ENCODE measurements around the gene RRAGC.

Gene RRAGC, protein sequence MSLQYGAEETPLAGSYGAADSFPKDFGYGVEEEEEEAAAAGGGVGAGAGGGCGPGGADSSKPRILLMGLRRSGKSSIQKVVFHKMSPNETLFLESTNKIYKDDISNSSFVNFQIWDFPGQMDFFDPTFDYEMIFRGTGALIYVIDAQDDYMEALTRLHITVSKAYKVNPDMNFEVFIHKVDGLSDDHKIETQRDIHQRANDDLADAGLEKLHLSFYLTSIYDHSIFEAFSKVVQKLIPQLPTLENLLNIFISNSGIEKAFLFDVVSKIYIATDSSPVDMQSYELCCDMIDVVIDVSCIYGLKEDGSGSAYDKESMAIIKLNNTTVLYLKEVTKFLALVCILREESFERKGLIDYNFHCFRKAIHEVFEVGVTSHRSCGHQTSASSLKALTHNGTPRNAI

DNA sequence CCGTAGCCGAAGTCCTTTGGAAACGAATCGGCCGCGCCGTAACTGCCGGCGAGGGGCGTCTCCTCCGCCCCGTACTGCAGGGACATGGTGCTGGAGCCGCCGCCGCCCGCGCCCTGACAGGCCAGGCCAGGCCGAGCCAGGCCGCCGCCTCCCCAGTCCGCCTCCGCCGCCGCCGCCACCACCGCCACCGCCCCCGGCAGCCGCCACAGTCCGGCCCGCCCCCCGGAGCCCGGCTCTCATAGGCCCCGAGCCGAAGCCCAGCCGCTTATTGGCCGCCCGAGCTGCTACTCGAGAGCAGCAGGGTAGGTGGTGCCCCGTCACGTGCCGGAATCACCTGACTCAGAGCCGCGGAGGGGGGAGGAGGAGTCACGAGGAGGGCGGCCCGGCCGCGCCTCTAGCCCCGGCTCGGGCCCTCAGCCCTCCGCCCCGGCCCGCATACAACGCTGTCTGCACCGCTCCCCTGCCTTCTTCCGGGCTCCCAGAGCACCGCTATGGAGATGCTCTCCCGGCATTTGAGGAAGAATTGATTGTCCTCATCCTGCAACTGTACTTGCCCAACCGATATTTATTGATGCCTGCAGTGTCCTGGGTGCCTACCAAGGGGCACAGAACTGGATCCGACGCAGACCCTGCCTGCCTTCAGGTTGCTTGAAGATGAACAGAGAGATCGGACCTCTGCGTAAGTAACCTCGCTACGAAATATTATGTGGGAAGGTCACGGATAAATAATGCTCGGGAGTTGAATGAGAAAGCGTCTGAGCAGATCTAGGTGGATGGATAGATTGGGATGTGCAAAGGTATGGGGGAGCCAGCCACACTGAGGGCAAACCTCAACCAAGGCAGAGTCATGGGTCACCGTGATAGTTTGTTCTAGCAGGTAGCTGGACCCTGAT lies at the start of gene RRAGC:
Gene RRAGC, minus strand, starts transcription at position 212 of the 893 bp plus-strand sequence. Its CDS starts 126 bp downstream, at position 86.
- H3K4me1 Mint-ChIP-seq (ENCODE audit: low read depth): peaks cover 57% of the 10 kb centered on the region
- peaks cover 61% of the 10 kb centered on the region for H3K36me3 Mint-ChIP-seq (ENCODE audit: low read depth)

DNA sequence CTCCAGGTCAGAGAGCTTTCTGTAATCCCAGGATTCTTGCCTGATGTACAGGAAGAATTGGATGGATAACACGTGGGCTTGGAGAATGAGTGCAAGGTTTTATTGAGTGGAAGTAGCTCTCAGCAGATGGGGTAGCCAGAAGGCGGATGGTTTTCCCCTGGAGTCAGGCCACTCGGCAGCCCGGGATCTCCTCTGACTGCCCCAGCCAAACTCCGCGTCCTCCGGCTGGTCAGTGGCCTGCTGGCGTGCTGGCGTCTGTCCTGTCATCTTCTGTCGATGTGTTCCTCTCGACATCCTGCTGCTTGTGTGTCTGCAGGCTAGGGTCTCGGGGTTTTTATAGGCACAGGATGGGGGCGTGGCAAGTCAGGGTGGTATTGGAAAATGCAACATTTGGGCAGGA lies 49.2 kb upstream of the RRAGC start:
- H3K36me3 Mint-ChIP-seq (ENCODE audit: low read depth): peaks cover 9% of the 10 kb centered on the region
- H3K4me1 Mint-ChIP-seq (ENCODE audit: low read depth): no peaks in the 10 kb centered on the region
- H3K27me3 Mint-ChIP-seq: no peaks in the 10 kb centered on the region
- H3K27ac Mint-ChIP-seq: no peak overlapping the region
- no peak overlapping the region for H3K4me3 Mint-ChIP-seq
- peaks cover 12% of the 10 kb centered on the region for H3K9me3 Mint-ChIP-seq
- intact Hi-C loops (cut with micrococcal nuclease): no loop called here

More for the DNA sequence above, at the start of gene RRAGC:
- intact Hi-C loops (cut with micrococcal nuclease): loop anchor here (1.0 to 5.0 kb wide), 2 partner anchors 13 to 132 kb away; partner anchors contain the start of genes AKIRIN1 and MYCBP
- H3K27ac Mint-ChIP-seq: peak within 1 kb of the TSS; percentile 87
- H3K4me3 Mint-ChIP-seq: peak within 1 kb of the TSS; percentile 94
- no peaks in the 10 kb centered on the region for H3K27me3 Mint-ChIP-seq
- no peaks in the 10 kb centered on the region for H3K9me3 Mint-ChIP-seq

- Mint-ChIP-seq H3K27me3 (no peaks in the 10 kb centered on the region), H3K36me3 (ENCODE audit: low read depth) (peaks cover 4% of the 10 kb centered on the region), H3K4me3 (no peak overlapping the region), H3K27ac (no peak overlapping the region), H3K9me3 (peaks cover 12% of the 10 kb centered on the region), H3K4me1 (ENCODE audit: low read depth) (no peaks in the 10 kb centered on the region)
- intact Hi-C loops (cut with micrococcal nuclease): no loop called here
Observed at GRCh38 chr1:38905985-38906384, 46.4 kb upstream of the RRAGC start.

DNA sequence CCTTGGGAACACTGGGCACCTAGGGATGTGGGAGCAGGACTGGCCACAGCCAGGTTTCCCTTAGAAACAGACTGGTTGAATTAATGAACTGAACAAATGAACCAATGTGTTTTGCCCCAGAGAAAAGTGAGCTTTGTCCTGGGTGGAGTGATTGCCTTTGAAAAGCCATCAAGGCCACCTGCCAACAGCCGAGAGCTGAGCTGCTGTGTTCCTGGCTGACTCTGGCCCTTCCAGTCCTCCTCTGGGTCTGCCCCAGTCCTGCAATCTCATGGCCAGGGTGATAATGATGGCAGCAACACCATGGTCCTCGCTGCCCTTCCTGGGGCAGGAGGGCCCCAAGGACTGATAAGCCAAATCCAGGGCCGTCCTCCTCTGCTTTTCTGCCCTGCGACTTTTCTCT lies 40.0 kb upstream of the RRAGC start:
- Mint-ChIP-seq H3K9me3 (no peaks in the 10 kb centered on the region), H3K27me3 (no peaks in the 10 kb centered on the region), H3K4me3 (no peak overlapping the region), H3K36me3 (ENCODE audit: low read depth) (no peaks in the 10 kb centered on the region), H3K4me1 (ENCODE audit: low read depth) (no peaks in the 10 kb centered on the region), H3K27ac (no peak overlapping the region)
- intact Hi-C loops (cut with micrococcal nuclease): no loop called here

- Mint-ChIP-seq H3K4me1 (ENCODE audit: low read depth) (no peaks in the 10 kb centered on the region), H3K9me3 (no peaks in the 10 kb centered on the region), H3K36me3 (ENCODE audit: low read depth) (no peaks in the 10 kb centered on the region), H3K27me3 (no peaks in the 10 kb centered on the region), H3K4me3 (no peak overlapping the region), H3K27ac (no peak overlapping the region)
- intact Hi-C loops (cut with micrococcal nuclease): no loop called here
Observed at GRCh38 chr1:38898653-38899230, 39.2 kb upstream of the RRAGC start.

DNA sequence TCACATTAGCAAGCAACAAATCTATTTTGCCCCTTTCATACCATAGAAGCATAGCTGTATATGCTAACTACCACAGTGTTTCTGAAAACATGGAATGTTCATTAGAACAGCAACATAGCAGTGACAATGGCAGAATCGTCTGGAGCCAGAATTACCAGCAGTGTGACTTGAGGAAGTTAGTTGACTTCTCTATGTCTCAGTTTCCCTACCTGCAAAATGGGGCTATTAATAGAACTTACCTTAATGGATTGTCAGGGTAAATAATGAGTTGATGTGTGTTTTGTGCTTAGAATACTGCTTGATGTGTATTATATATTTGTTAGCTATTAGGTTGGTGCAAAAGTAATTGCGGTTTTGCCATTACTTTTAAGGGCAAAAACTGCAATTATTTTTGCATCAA lies 36.6 kb upstream of the RRAGC start:
- Mint-ChIP-seq H3K36me3 (ENCODE audit: low read depth) (no peaks in the 10 kb centered on the region), H3K27me3 (no peaks in the 10 kb centered on the region), H3K9me3 (no peaks in the 10 kb centered on the region), H3K4me3 (no peak overlapping the region), H3K4me1 (ENCODE audit: low read depth) (no peaks in the 10 kb centered on the region), H3K27ac (no peak overlapping the region)
- intact Hi-C loops (cut with micrococcal nuclease): no loop called here

DNA sequence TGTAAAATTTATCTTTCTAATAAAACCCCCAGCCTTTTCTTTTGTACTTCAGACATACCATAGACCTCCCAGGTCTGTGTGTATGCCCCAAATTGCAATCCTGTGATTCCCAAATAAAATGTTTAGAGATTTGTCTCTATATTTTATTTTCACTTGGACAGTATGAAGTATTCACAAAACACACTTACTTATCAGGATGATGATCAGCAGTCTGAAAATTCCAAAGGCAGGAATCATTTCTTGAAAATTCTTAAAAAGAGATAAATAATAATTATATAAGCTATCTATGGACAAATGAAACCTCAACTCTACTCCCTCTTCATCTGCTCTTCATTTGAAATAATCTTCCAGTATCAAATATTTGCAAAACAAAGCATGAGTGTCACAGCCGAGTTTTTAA lies 33.4 kb upstream of the RRAGC start:
- no peaks in the 10 kb centered on the region for H3K27me3 Mint-ChIP-seq
- H3K4me3 Mint-ChIP-seq: no peak overlapping the region
- H3K4me1 Mint-ChIP-seq (ENCODE audit: low read depth): no peaks in the 10 kb centered on the region
- H3K27ac Mint-ChIP-seq: no peak overlapping the region
- H3K9me3 Mint-ChIP-seq: no peaks in the 10 kb centered on the region
- peaks cover 7% of the 10 kb centered on the region for H3K36me3 Mint-ChIP-seq (ENCODE audit: low read depth)
- intact Hi-C loops (cut with micrococcal nuclease): no loop called here

DNA sequence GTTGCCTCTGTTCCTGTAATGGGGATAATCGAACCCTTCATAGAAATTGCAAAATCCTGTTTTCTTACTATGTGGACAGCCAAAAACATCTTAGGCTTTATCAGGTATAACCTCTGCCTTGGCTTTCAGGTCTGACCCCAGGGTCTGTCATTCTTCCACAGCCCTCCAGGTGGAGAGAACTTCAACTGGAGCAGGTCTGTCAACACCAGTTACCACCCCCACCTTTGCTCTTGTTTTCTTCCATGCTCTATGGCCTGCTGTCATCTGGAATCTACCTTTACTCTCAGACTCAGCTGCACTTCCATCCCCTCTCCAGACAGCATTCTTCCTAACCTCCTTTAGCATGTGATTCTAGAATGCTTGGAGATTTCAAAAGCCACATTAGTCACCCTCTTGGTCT lies 32.2 kb upstream of the RRAGC start:
- Mint-ChIP-seq H3K4me3 (no peak overlapping the region), H3K27me3 (no peaks in the 10 kb centered on the region), H3K9me3 (no peaks in the 10 kb centered on the region), H3K36me3 (ENCODE audit: low read depth) (peaks cover 7% of the 10 kb centered on the region), H3K27ac (no peak overlapping the region), H3K4me1 (ENCODE audit: low read depth) (no peaks in the 10 kb centered on the region)
- intact Hi-C loops (cut with micrococcal nuclease): no loop called here

DNA sequence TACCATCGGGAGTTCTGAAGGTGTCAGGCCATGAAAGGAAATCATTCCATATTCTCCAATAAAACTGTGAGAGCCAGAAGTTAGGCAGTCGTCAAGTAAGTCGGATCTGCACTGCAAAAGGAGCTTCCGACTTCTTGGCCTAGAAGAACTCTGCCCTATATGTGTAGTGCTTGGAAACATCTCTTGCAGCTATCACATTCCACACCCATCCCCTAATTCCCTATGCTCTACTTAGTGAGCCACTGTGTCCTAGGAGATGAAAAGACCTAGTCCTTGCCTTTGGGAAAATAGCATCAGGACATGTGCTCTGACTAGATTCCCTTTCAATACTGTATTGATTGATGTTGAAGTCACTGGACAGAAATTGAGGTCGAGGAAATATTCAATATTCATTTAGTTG lies 30.0 kb upstream of the RRAGC start:
- Mint-ChIP-seq H3K4me3 (no peak overlapping the region), H3K27ac (no peak overlapping the region), H3K9me3 (no peaks in the 10 kb centered on the region), H3K27me3 (no peaks in the 10 kb centered on the region), H3K36me3 (ENCODE audit: low read depth) (peaks cover 7% of the 10 kb centered on the region), H3K4me1 (ENCODE audit: low read depth) (no peaks in the 10 kb centered on the region)
- intact Hi-C loops (cut with micrococcal nuclease): no loop called here

- intact Hi-C loops (cut with micrococcal nuclease): no loop called here
- no peaks in the 10 kb centered on the region for H3K9me3 Mint-ChIP-seq
- H3K4me1 Mint-ChIP-seq (ENCODE audit: low read depth): no peaks in the 10 kb centered on the region
- H3K4me3 Mint-ChIP-seq: no peak overlapping the region
- no peaks in the 10 kb centered on the region for H3K27me3 Mint-ChIP-seq
- no peak overlapping the region for H3K27ac Mint-ChIP-seq
- H3K36me3 Mint-ChIP-seq (ENCODE audit: low read depth): peaks cover 7% of the 10 kb centered on the region
Observed at GRCh38 chr1:38888423-38889333, 29.1 kb upstream of the RRAGC start.

- no peak overlapping the region for H3K27ac Mint-ChIP-seq
- H3K4me1 Mint-ChIP-seq (ENCODE audit: low read depth): no peaks in the 10 kb centered on the region
- no peak overlapping the region for H3K4me3 Mint-ChIP-seq
- H3K9me3 Mint-ChIP-seq: no peaks in the 10 kb centered on the region
- no peaks in the 10 kb centered on the region for H3K36me3 Mint-ChIP-seq (ENCODE audit: low read depth)
- intact Hi-C loops (cut with micrococcal nuclease): no loop called here
- no peaks in the 10 kb centered on the region for H3K27me3 Mint-ChIP-seq
Observed at GRCh38 chr1:38885092-38885491, 25.5 kb upstream of the RRAGC start.

DNA sequence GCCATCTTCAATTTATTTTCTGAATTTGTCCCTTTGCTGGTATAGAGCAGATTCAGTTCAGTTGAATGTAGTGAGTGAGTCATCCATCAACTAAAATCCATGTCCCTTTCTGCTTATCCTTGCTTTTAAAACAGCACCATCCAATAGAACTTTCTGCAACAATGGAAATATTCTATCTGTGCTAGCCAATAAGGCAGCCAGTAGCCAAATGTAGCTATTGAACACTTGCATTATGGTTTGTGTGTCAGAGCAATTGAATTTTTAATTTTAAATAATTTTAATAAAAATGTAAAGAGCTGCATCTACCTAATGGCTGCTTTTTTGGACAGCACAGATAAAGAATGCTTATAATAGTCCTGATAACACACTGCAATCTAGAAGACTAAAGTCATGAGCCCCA lies 21.9 kb upstream of the RRAGC start, which contains the start of gene GJA9:
Gene GJA9, minus strand, starts transcription at position 101 of the 400 bp plus-strand sequence. CDS start 5,489 bp downstream, outside the sequence.
- no peaks in the 10 kb centered on the region for H3K36me3 Mint-ChIP-seq (ENCODE audit: low read depth)
- H3K27ac Mint-ChIP-seq: no peak within 1 kb of the TSS
- no peak within 1 kb of the TSS for H3K4me3 Mint-ChIP-seq
- intact Hi-C loops (cut with micrococcal nuclease): no loop called here
- no peaks in the 10 kb centered on the region for H3K27me3 Mint-ChIP-seq
- H3K9me3 Mint-ChIP-seq: no peaks in the 10 kb centered on the region
- no peaks in the 10 kb centered on the region for H3K4me1 Mint-ChIP-seq (ENCODE audit: low read depth)

DNA sequence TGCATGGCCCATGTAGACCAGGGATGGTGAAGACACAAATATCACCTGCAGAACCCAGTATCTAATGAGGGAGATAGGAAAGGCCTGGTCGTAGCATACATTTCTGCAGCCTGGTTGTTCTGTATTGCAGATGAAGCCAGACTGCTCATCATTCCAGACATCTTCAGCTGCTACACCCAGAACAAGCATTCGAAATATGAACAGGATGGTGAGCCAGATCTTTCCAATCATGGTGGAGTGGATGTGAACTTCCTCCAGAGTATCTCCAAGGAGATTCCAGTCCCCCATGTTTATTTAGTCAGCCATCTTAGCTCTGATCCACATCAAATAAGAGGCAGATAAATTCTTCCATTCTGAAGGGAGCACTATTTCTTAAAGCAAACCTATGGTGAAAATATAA lies 16.2 kb upstream of the RRAGC start:
- Mint-ChIP-seq H3K9me3 (no peaks in the 10 kb centered on the region), H3K4me1 (ENCODE audit: low read depth) (peaks cover 16% of the 10 kb centered on the region), H3K27me3 (no peaks in the 10 kb centered on the region), H3K36me3 (ENCODE audit: low read depth) (peaks cover 17% of the 10 kb centered on the region), H3K4me3 (no peak overlapping the region), H3K27ac (no peak overlapping the region)
- intact Hi-C loops (cut with micrococcal nuclease): loop anchor here (10.0 kb wide), 1 partner anchor 209 kb away; no protein-coding TSS in a partner anchor

All from dendritic cell treated with granulocyte-macrophage colony-stimulating factor and Interleukin-4, amounts not matched to agents 40 ng/mL and 50 ng/mL, for 4 days (primary cell).